Endothelial cell of umbilical vein (primary cell): ENCODE results near the gene MTCL1. TPM values are rescaled to one million over a fixed set of nuclear protein-coding genes. Genes with fewer than 3 reads are reported as not detected.

Source experiments
- BruUV-seq: library from RNA; stranded (reverse); fragments of 400-500 nt; replicated peaks from 2 replicates; lab custom pipeline; 2021; lab: Mats Ljungman, UMichigan
- CTCF ChIA-PET: fragments of 300-600, 350-600 bp; sonication (Branson Sonifier 250); formaldehyde crosslinking; loops from one replicate; lab custom pipeline; 2021; ENCODE audit warnings: antibody characterized with exemption, inconsistent platforms; lab: Charles Lee
- POLR2A ChIA-PET: fragments of 300-600, 350-600 bp; sonication (Branson Sonifier 250); formaldehyde crosslinking; loops from one replicate; lab custom pipeline; 2021; ENCODE audit warnings: antibody characterized with exemption, inconsistent platforms; lab: Charles Lee
- DNase-seq: peaks from one replicate; pipeline ENCODE4 v3.0.0-alpha.2; 2011; ENCODE audit warnings: low read depth, low spot score
- FAIRE-seq: peaks from 2 replicates; lab custom pipeline; 2011; peaks lifted over from hg19 to GRCh38; lab: Jason Lieb, UNC
- H2AFZ ChIP-seq: 2 replicates; pipeline ENCODE4 v1.6.0; 2012; ENCODE audit warnings: low read depth, low read length, control low read depth, inconsistent platforms
- H3K27ac ChIP-seq: 2 replicates; pipeline ENCODE4 v1.5.1; 2011; ENCODE audit warnings: low read depth, mild to moderate bottlenecking, control low read depth, low read length, moderate library complexity; ENCODE audit not compliant: insufficient read depth
- H3K27me3 ChIP-seq, 2 experiments: 2 replicates each; pipeline versions ENCODE4 v1.6.0 to v1.6.1; 2011; ENCODE audit warnings: low read length in 2 of 2, mixed read lengths in 1 of 2; ENCODE audit not compliant: control insufficient read depth in 2 of 2, insufficient read depth in 2 of 2
- H3K36me3 ChIP-seq, 2 experiments: 2 replicates in 1 of 2; 3 replicates in 1 of 2; pipeline ENCODE4 v1.5.1; 2011; ENCODE audit warnings: low read length in 2 of 2, mild to moderate bottlenecking in 1 of 2, moderate library complexity in 1 of 2; ENCODE audit not compliant: control insufficient read depth in 2 of 2, insufficient read depth in 2 of 2; ENCODE audit errors: extremely low read depth in 1 of 2
- H3K4me1 ChIP-seq: 3 replicates; pipeline ENCODE4 v1.5.1; 2011; ENCODE audit warnings: mild to moderate bottlenecking, low read length; ENCODE audit not compliant: control insufficient read depth, insufficient read depth; ENCODE audit errors: extremely low read depth
- H3K4me2 ChIP-seq: 2 replicates; pipeline ENCODE4 v1.6.1; 2011; ENCODE audit warnings: low read length, control low read depth, mixed read lengths; ENCODE audit not compliant: insufficient read depth
- H3K4me3 ChIP-seq, 3 experiments: fragments of 200-600 bp in 1 of 3; sonication (generic), shearing (Covaris generic) in 1 of 3; replicated peaks in 1 of 3; 2 replicates each; pipeline ENCODE4 v1.5.1; 2011 to 2016; ENCODE audit warnings: control low read depth in 3 of 3, low read length in 3 of 3, mild to moderate bottlenecking in 2 of 3, inconsistent platforms in 1 of 3, low read depth in 1 of 3, moderate library complexity in 1 of 3; ENCODE audit not compliant: insufficient read depth in 1 of 3
- H3K79me2 ChIP-seq: 2 replicates; pipeline ENCODE4 v1.6.0; 2012; ENCODE audit warnings: low read length, inconsistent platforms; ENCODE audit not compliant: control insufficient read depth, insufficient read depth
- H3K9ac ChIP-seq: replicated peaks from 2 replicates; pipeline ENCODE3; 2011; ENCODE audit warnings: low read length, control low read depth; ENCODE audit not compliant: insufficient read depth; ENCODE audit errors: extremely low read depth
- H3K9me1 ChIP-seq: replicated peaks from 3 replicates; pipeline ENCODE4 v1.6.0; 2011; ENCODE audit warnings: mild to moderate bottlenecking, low read length; ENCODE audit not compliant: control insufficient read depth, insufficient read depth; ENCODE audit errors: extremely low read depth
- H3K9me3 ChIP-seq: replicated peaks from 2 replicates; pipeline ENCODE4 v1.5.1; 2012; ENCODE audit warnings: low read length, inconsistent platforms; ENCODE audit not compliant: control insufficient read depth, insufficient read depth
- H4K20me1 ChIP-seq: replicated peaks from 2 replicates; pipeline ENCODE3; 2011; ENCODE audit warnings: mild to moderate bottlenecking, low read length; ENCODE audit not compliant: control insufficient read depth, insufficient read depth; ENCODE audit errors: extremely low read depth
- CTCF ChIP-seq, 2 donors: IDR thresholded peaks; 1 replicate in 1 of 2; 2 replicates in 1 of 2; pipeline ENCODE4 v1.5.1; 2011; ENCODE audit warnings: low read length in 2 of 2, mild to moderate bottlenecking in 2 of 2, moderate library complexity in 2 of 2, control low read depth in 1 of 2, inconsistent platforms in 1 of 2, low read depth in 1 of 2; ENCODE audit not compliant: insufficient read depth in 1 of 2; ENCODE audit errors: extremely low read depth in 1 of 2
- EZH2 ChIP-seq: IDR thresholded peaks from 2 replicates; pipeline ENCODE4 v1.6.1; 2012; ENCODE audit warnings: borderline replicate concordance, low read depth, mild to moderate bottlenecking, moderate library complexity, low read length, inconsistent platforms; ENCODE audit not compliant: severe bottlenecking
- FOS ChIP-seq: IDR thresholded peaks from 2 replicates; pipeline ENCODE4 v1.6.1; 2011; ENCODE audit warnings: mild to moderate bottlenecking, low read length, moderate library complexity, borderline replicate concordance; ENCODE audit not compliant: insufficient read depth
- JUN ChIP-seq: IDR thresholded peaks from 2 replicates; pipeline ENCODE4 v1.6.1; 2011; ENCODE audit warnings: borderline replicate concordance, low read depth; ENCODE audit not compliant: insufficient read length, insufficient read depth
- MAX ChIP-seq: IDR thresholded peaks from 2 replicates; pipeline ENCODE4 v1.6.1; 2011; ENCODE audit not compliant: insufficient read depth, insufficient read length
- MYC ChIP-seq: IDR thresholded peaks from one replicate; pipeline ENCODE4 v1.6.1; 2011; ENCODE audit warnings: mild to moderate bottlenecking, low read depth, low read length
- POLR2A ChIP-seq: IDR thresholded peaks from 2 replicates; pipeline ENCODE4 v1.6.1; 2012; ENCODE audit warnings: low read depth, mild to moderate bottlenecking, control low read depth, low read length
- POLR2AphosphoS5 ChIP-seq: IDR thresholded peaks from 2 replicates; pipeline ENCODE4 v1.6.1; 2012; ENCODE audit warnings: low read depth, mild to moderate bottlenecking, control low read depth, low read length, moderate library complexity; ENCODE audit not compliant: insufficient read depth
- dilution Hi-C: fragments of 300-500 bp; cut with MboI; formaldehyde crosslinking; loops from one replicate; pipeline ENCODE4 v1.15.0; 2019; ENCODE audit warnings: low sequenced_read_pairs; ENCODE audit not compliant: extremely low pct_ligation_motif_present
- intact Hi-C: fragments of 100-400 bp; cut with micrococcal nuclease; formaldehyde crosslinking; loops from one replicate; pipeline ENCODE4 v1.10.0; 2022
- polyA plus RNA-seq, 4 experiments: library from polyadenylated mRNA; depleted of rRNA in 3 of 4; stranded (reverse) in 3 of 4; unstranded in 1 of 4; fragments of >200 nt; gene quantifications; 2 replicates each; pipeline versions ENCODE4 v1.2.1 to v1.2.3, GENCODE V29; 2011 to 2012; ENCODE audit warnings: missing spikeins in 1 of 4
- total RNA-seq: library from RNA; stranded (reverse); gene quantifications from 2 replicates; pipeline ENCODE4 v1.2.3, GENCODE V29; 2021

The MTCL1 gene
- total and polyA plus RNA-seq, 2 donors (not counting 3 experiments of a cell fraction or from before 2014, with no cell fraction given) = 11.9 to 75.7 TPM

GRCh38 chr18:8847066-8847755 lies 141.9 kb downstream of the MTCL1 start:
- no peaks in the 10 kb centered on the region for H3K36me3 ChIP-seq
- H3K9me1 ChIP-seq = no peaks in the 10 kb centered on the region
- peaks cover 26 to 27% of the 10 kb centered on the region in 2 experiments for H3K27me3 ChIP-seq
- intact Hi-C loops (no loop called here), dilution Hi-C loops (no loop called here)
- H3K4me3 ChIP-seq = no peak overlapping the region
- POLR2A ChIA-PET = no interaction called here
- no peaks in the 10 kb centered on the region for H3K9me3 ChIP-seq
- no peak overlapping the region for H2AFZ ChIP-seq
- no peak for TF ChIP-seq CTCF (IDR thresholded peaks at IDR 0.05; ENCODE audit: extremely low read depth in 1 of 2, insufficient read depth in 1 of 2, low read depth in 1 of 2, low read length in 2 of 2)
- TF ChIP-seq FOS = no peak
- TF ChIP-seq MAX = no peak
- TF ChIP-seq POLR2A = no peak
- no peak for TF ChIP-seq POLR2AphosphoS5
- no peak for TF ChIP-seq MYC
- no peak for TF ChIP-seq EZH2
- no peak for TF ChIP-seq JUN
- DNase-seq (no peak), FAIRE-seq (no peak)
- H4K20me1 ChIP-seq = no peaks in the 10 kb centered on the region
- H3K4me1 ChIP-seq = no peaks in the 10 kb centered on the region
- H3K4me2 ChIP-seq = no peak overlapping the region
- H3K27ac ChIP-seq = no peak overlapping the region
- H3K9ac ChIP-seq = no peak overlapping the region
- H3K79me2 ChIP-seq = no peaks in the 10 kb centered on the region
- CTCF ChIA-PET = interaction anchor here (0.8 to 1.5 kb wide), 2 partner anchors 20 to 150 kb away, joined by 3 read pairs; no protein-coding TSS in a partner anchor
- BruUV-seq = no TSS peak
